HG03280 (cell line): ENCODE measurements around the gene MICU1.

Source experiments
- ATAC-seq: cut with Tn5 transposase; IDR thresholded peaks from one replicate; pipeline ENCODE4 v1.9.1; 2021; ENCODE audit warnings: mild to moderate bottlenecking, moderate library complexity; ENCODE audit not compliant: unreplicated experiment

Gene MICU1

GRCh38 chr10:72637398-72637857 is 11.5 kb upstream of the MICU1 start:
- ATAC-seq = no peak

GRCh38 chr10:72630144-72630543 is 4.3 kb upstream of the MICU1 start:
- ATAC-seq = no peak

- no peak for ATAC-seq
These were observed 520 bp upstream of the MICU1 start for GRCh38 chr10:72626444-72626754.

- ATAC-seq = no peak
These were observed 637 bp downstream of the MICU1 start for GRCh38 chr10:72625276-72625607.

GRCh38 chr10:72622271-72622670 is 3.6 kb downstream of the MICU1 start:
- ATAC-seq = no peak

- no peak for ATAC-seq
These were observed 9.2 kb downstream of the MICU1 start for GRCh38 chr10:72616716-72617115.

- no peak for ATAC-seq
These were observed 9.9 kb downstream of the MICU1 start for GRCh38 chr10:72615970-72616369.

GRCh38 chr10:72612203-72612826 is 13.6 kb downstream of the MICU1 start:
- ATAC-seq = no peak

- ATAC-seq = no peak
These were observed 14.1 kb downstream of the MICU1 start for GRCh38 chr10:72611783-72612182.

- ATAC-seq = no peak
These were observed 15.4 kb downstream of the MICU1 start for GRCh38 chr10:72610466-72610865.

- no peak for ATAC-seq
These were observed 20.8 kb downstream of the MICU1 start for GRCh38 chr10:72605122-72605521.

GRCh38 chr10:72601144-72601543 is 24.7 kb downstream of the MICU1 start:
- ATAC-seq = no peak

GRCh38 chr10:72598769-72599701 is 26.8 kb downstream of the MICU1 start:
- ATAC-seq = no peak

- ATAC-seq = no peak
These were observed 28.0 kb downstream of the MICU1 start for GRCh38 chr10:72597897-72598296.

GRCh38 chr10:72595436-72595835 is 30.4 kb downstream of the MICU1 start:
- ATAC-seq = no peak

GRCh38 chr10:72593963-72594362 is 31.9 kb downstream of the MICU1 start:
- no peak for ATAC-seq

- no peak for ATAC-seq
These were observed 37.6 kb downstream of the MICU1 start for GRCh38 chr10:72588266-72588665.

- ATAC-seq = no peak
These were observed 38.3 kb downstream of the MICU1 start for GRCh38 chr10:72587568-72587967.

GRCh38 chr10:72574636-72575035 is 51.2 kb downstream of the MICU1 start:
- ATAC-seq = no peak

GRCh38 chr10:72573079-72573478 is 52.8 kb downstream of the MICU1 start:
- ATAC-seq = no peak

GRCh38 chr10:72567889-72568640 is 57.8 kb downstream of the MICU1 start:
- ATAC-seq = no peak

GRCh38 chr10:72567421-72567820 is 58.5 kb downstream of the MICU1 start:
- ATAC-seq = no peak
